HG03378 (cell line): ENCODE measurements around the gene PACSIN2.
"Not testable (repeated sequence)": the region's sequence is repeated elsewhere in the genome, so short reads cannot be mapped to it uniquely, and the experiment has no call there.

Source experiments
- ATAC-seq: cut with Tn5 transposase; IDR thresholded peaks from one replicate; pipeline ENCODE4 v1.9.1; 2021; ENCODE audit warnings: mild to moderate bottlenecking, moderate library complexity; ENCODE audit not compliant: unreplicated experiment

The PACSIN2 gene

GRCh38 chr22:43011079-43011478, 3.9 kb downstream of the PACSIN2 start:
- no peak for ATAC-seq

GRCh38 chr22:43009444-43009843, 5.5 kb downstream of the PACSIN2 start:
- ATAC-seq = no peak

- no peak for ATAC-seq
Measured at GRCh38 chr22:43008921-43009320, 6.0 kb downstream of the PACSIN2 start.

DNA sequence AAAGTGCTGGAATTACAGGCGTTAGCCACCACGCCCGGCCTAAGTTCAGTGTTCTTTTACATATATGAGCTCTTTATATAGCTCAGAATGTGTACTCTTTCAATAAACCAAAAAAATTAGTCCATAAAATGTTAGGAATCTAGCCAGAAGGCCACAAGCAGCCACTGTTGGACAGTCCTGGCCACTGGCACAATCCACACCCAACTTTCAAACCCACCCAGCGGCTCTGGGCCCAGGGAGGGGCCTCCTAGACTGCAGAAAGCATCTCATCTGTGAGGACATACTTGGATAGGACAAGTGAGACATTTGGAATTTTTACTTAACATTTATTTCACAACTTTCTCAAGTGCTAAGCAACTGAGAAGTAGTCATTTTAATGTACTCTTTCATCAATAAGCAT, 6.4 kb downstream of the PACSIN2 start:
- no peak for ATAC-seq

DNA sequence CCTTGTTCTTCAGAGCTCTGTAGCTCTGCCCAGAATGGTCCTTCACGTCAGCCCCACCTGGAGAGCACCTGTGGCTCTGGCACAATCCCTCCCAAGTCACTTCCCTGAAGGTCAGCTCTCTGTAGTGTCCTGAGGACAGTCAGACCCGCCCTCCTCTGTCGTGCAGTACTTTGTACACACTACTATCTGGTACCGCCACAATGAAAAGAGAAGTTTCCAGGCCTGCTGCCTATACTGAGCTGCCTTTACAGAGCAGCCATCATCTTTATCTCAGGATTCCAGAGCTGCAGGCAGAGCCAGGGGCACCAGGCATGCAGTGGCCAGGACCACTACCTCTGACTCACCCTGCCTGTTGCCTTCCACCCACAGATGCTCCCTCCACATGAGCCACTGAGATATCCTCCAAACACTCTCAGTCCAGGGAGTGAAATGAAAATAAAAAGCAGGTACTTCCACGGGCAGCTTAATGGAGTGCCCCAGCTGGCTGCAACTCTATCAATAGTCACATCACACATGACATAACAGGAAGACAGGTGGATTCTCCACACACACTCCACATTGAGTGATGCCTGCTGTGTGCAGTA, 7.3 kb downstream of the PACSIN2 start:
- ATAC-seq = no peak

GRCh38 chr22:43006753-43007152, 8.2 kb downstream of the PACSIN2 start:
- ATAC-seq = no peak

DNA sequence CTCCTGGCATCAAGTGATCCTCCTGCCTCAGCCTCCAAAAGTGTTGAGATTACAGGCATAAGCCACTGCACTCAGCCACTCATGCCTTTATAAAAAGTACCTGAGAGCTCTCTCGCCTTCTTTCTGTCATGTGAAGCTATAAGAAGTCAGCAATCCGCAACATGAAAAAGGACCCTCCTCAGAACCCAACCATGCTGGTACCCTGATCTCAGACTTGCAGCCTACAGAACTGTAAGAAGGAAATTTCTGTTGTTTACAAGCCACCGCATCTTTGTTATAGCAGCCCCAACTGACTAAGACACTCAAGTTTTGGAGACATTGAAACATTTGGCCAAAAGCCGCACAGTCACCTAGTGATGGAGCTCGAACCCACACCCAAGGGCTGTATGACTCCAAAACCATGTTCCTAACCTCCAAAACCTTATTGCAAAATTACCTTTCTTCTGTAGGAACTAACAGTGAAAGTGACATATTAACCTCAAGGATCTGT, 8.9 kb downstream of the PACSIN2 start:
- ATAC-seq = no peak

DNA sequence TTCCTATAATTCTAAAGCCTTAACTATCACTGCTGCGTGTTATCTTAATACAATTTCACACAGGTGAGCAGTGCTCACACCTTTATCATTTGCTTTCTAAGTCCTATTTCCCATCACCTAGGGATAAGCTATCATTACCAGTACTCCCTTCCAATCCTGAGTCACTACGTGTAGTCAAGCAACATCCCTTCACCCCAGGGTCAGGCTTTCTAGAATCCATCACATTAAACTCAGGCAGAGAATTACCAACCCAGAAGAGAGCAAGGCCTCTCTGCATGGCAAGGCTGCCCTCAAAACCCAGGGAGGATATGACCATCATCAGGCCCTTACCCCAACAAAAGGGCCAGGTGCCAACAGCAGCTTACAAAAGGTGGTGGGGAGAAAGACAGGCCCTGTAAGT, 9.8 kb downstream of the PACSIN2 start:
- ATAC-seq = no peak

DNA sequence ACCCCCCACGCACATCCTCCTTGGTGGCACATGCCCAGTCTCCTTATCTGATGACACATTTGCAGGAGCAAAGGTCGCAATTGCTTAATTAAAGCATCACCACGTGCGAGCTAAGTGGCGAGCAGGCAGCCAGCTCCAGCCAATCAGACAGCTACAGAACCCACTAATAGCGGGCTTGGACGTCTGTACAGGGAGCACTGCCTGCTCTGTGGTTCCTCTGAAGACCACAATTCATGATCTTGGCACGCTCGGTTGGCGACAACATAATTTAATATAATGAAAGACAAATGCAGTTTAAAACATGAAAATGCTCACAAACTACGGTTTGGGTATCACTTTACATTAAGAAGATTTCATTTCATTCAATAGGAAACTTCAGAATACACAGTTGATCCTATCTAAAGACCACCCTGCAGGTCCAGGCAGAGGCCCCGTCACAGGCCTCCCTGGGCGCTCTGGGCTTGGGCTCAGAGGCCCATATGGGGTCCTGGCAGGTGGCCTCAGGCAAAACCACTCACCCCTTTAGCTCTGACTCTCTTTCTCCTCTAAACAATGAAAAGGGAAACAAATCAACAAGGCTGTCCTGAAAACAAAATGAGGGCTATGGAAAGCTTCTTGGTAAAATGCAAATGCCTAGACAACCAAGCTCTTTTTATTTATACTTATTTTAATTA, 10.4 kb downstream of the PACSIN2 start:
- ATAC-seq = no peak

DNA sequence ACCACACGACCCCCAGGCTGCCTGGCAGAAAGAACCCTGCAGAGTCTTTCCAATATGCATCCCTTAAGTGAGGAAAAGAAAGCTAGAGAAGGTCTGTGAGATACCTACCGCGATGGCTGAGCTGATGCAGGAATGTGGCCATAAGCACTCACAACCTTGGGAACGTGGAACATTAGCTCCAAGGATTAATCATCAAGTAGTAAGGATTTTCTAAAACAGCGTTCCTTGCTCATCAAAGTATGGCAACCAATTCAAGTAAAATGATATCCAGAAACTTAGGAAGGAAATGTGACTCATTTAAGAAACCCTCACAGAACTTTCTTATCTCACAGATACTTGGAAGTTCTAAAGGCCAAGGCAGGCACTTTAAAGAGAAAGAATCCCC, 12.8 kb downstream of the PACSIN2 start:
- no peak for ATAC-seq

DNA sequence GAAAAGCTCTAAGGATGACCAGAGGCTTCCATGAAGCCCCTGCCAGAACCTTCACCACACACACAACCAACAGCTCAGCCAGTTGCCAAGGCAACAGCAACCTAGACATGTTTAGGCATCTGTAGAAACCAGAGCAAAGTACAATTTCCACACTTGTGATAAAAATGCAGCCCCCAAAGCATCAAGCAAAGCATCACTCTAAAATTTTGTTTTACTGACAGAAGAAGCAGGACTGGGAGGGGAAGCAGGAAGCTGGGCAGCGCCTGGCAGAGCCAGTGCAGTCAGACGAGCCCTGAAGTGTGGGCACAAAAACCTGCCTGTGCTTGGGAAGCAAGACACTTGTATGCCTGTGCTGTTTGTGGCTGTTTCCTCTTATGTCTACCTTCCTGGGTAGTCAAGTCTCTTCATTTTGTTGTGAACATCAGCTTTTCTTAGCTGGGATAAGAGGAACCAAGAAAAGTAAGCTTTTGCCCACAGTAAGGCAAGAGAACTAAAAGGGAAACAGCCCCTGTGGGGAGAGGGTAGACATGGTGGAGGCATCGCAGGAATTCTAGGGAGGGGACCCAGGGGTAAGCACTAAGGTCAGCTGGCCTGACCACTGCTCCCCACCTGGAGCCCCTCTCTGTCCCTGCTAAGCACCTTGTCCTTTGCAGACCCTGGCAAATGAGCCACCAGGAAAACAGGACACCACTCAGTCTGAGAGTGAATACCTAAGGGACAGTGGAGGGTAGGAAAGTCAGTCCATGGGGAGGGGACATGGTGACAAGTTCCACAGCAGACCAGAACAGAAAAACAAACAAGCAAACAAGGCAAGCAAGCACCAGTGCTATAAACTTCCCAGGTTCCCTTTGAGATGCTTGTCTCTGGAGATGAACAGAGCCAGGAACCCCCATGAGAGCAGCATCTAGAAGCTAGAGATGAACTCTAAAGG, 13.4 kb downstream of the PACSIN2 start:
- no peak for ATAC-seq

- ATAC-seq = no peak
Measured at GRCh38 chr22:43000441-43001175, 14.3 kb downstream of the PACSIN2 start.

DNA sequence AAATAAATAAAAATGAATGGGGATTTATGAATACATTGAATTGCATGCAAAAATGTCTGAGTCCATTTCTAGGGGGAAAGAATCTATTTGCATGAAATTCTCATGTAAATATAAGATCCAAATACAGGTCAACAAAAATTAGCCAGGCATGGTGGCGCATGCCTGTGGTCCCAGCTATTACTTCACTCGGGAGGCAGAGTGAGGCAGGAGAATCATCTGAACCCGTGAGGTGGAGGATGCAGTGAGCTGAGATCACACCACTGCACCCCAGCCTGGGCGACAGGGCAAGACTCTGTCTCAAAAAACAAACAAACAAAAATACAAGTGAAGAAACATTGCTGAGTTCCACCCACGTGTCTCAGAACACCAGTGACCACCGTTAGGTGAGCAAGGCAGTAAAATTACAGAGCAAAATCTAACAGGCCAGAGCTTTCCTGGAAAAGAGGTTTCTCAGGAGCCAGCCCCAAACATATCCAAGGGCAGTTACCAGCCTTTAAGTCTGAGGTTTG, 17.3 kb downstream of the PACSIN2 start:
- no peak for ATAC-seq

- ATAC-seq = no peak
Measured at GRCh38 chr22:42996646-42997365, 18.1 kb downstream of the PACSIN2 start.

DNA sequence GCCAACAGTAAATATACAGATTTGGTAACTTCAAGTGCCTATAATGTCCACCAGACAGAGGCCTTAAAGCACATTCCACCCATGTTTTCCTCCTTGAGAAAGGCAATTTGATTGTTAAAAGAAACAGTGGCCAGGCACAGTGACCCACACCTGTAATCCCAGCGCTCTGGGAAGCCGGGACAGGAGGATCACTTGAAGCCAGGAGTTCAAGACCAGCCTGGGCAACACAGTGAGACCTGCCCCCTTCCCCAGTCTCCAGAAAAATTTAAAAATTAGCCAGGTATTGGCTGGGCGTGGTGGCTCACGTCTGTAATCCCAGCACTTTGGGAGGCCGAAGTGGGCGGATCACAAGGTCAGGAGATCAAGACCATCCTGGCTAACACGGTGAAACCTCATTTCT, 19.3 kb downstream of the PACSIN2 start:
- not testable (repeated sequence) for ATAC-seq

GRCh38 chr22:42994917-42995562, 19.9 kb downstream of the PACSIN2 start:
- ATAC-seq = no peak

- ATAC-seq = no peak
Measured at GRCh38 chr22:42994276-42994916, 20.6 kb downstream of the PACSIN2 start.

DNA sequence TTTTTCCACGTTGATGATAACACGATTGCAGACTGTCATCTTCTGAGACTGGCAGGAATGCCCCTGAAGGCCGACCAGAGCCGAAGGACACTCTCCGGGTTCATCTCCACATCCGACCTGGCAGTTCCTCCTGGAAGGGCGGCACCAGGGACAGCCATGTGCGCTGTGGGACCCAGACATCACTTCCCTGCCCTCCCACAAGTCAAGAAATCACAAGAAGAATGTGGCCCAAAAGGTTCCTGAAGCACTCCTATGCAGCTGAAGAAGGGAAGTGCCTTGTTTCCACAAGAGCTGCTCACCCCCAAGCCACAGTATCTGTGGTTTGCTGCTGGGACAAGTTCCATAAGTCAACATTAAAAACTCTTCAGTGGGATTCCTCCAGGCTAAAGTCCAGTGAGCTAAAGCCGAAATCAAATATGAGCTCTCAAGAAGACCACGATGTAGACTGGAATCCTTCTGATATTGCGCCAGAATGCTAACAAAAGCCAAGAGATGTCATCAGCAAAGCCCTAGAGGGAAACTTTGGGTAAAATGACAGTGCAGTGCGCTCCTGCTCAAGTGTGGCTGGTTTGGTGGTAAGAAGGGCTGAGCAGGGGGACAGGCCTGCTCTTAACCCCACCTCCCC, 21.2 kb downstream of the PACSIN2 start:
- ATAC-seq = no peak
